Stimulated activated memory B cell treated with anti-CD40 and anti-IgM and Interleukin-4, amounts not matched to agents 10 μg/mL and 1 μg/mL and 100 μg/mL, for 72 hours (primary cell): ENCODE results near the gene TMEM63A.
A peak's percentile ranks its signal among the peaks of the same experiment; 100 is the strongest.
"Not testable (repeated sequence)": the region's sequence is repeated elsewhere in the genome, so short reads cannot be mapped to it uniquely, and the experiment has no call there.

Experiments
- ATAC-seq: fragments of 150-1000 bp; cut with Tn5 transposase; 2 replicates; pipeline ENCODE4 v1.10.0; 2021
- H3K27ac Mint-ChIP-seq: one replicate; pipeline ENCODE4 v1.8.0; 2022; ENCODE audit warnings: mild to moderate bottlenecking, mixed read lengths
- H3K27me3 Mint-ChIP-seq: one replicate; pipeline ENCODE4 v1.8.0; 2022; ENCODE audit warnings: mixed read lengths
- H3K36me3 Mint-ChIP-seq: one replicate; pipeline ENCODE4 v1.8.0; 2022; ENCODE audit warnings: mixed read lengths
- H3K4me1 Mint-ChIP-seq: one replicate; pipeline ENCODE4 v1.8.0; 2022; ENCODE audit warnings: mixed read lengths
- H3K4me3 Mint-ChIP-seq: one replicate; pipeline ENCODE4 v1.8.0; 2022; ENCODE audit warnings: mild to moderate bottlenecking, moderate library complexity, mixed read lengths
- H3K9me3 Mint-ChIP-seq: one replicate; pipeline ENCODE4 v1.8.0; 2022; ENCODE audit warnings: mixed read lengths

The TMEM63A gene

GRCh38 chr1:225806249-225806648, 75.9 kb downstream of the TMEM63A start:
- H3K27me3 Mint-ChIP-seq = peaks cover 11% of the 10 kb centered on the region
- peaks cover 15% of the 10 kb centered on the region for H3K4me1 Mint-ChIP-seq
- no peaks in the 10 kb centered on the region for H3K36me3 Mint-ChIP-seq
- no peak for ATAC-seq
- no peak overlapping the region for H3K4me3 Mint-ChIP-seq
- peak overlapping the region; percentile 24 for H3K27ac Mint-ChIP-seq
- H3K9me3 Mint-ChIP-seq = no peaks in the 10 kb centered on the region

GRCh38 chr1:225801146-225801545, 81.0 kb downstream of the TMEM63A start:
- not testable (repeated sequence) for H3K27ac Mint-ChIP-seq, H3K9me3 Mint-ChIP-seq, H3K4me3 Mint-ChIP-seq, H3K36me3 Mint-ChIP-seq, H3K4me1 Mint-ChIP-seq, ATAC-seq, H3K27me3 Mint-ChIP-seq

GRCh38 chr1:225796097-225796496, 86.1 kb downstream of the TMEM63A start:
- H3K27me3 Mint-ChIP-seq, H3K27ac Mint-ChIP-seq, H3K4me1 Mint-ChIP-seq, ATAC-seq, H3K9me3 Mint-ChIP-seq, H3K4me3 Mint-ChIP-seq: not testable (repeated sequence)
- H3K36me3 Mint-ChIP-seq = peaks cover 54% of the 10 kb centered on the region
